Parathyroid adenoma (tissue), 2 donors: ENCODE data around the gene CENPN.

Experiments used
- H2AFZ ChIP-seq: fragments of 300-600 bp; sonication (generic); one replicate; pipeline ENCODE4 v1.7.0; 2017; ENCODE audit warnings: antibody characterized with exemption, mild to moderate bottlenecking
- H3K27ac ChIP-seq: fragments of 300-600 bp; sonication (generic); one replicate; pipeline ENCODE4 v1.7.0; 2017
- H3K27me3 ChIP-seq: fragments of 300-600 bp; sonication (generic); one replicate; pipeline ENCODE4 v1.7.0; 2017; ENCODE audit warnings: low read length; ENCODE audit not compliant: control insufficient read depth, insufficient read depth
- H3K36me3 ChIP-seq: fragments of 300-600 bp; sonication (generic); one replicate; pipeline ENCODE4 v1.7.0; 2017; ENCODE audit warnings: low read length; ENCODE audit not compliant: control insufficient read depth, insufficient read depth
- H3K4me1 ChIP-seq: fragments of 300-600 bp; sonication (generic); one replicate; pipeline ENCODE4 v1.7.0; 2017; ENCODE audit warnings: control low read depth
- H3K4me2 ChIP-seq: fragments of 300-600 bp; sonication (generic); one replicate; pipeline ENCODE4 v1.7.0; 2017; ENCODE audit warnings: low read length
- H3K4me3 ChIP-seq: fragments of 300-600 bp; sonication (generic); one replicate; pipeline ENCODE4 v1.7.0; 2017; ENCODE audit warnings: low read depth, low read length
- H3K79me2 ChIP-seq: fragments of 300-600 bp; sonication (generic); one replicate; pipeline ENCODE4 v1.7.0; 2017; ENCODE audit warnings: control low read depth
- H3K9ac ChIP-seq: fragments of 300-600 bp; sonication (generic); one replicate; pipeline ENCODE4 v1.7.0; 2017; ENCODE audit warnings: mild to moderate bottlenecking
- H3K9me3 ChIP-seq: fragments of 300-600 bp; sonication (generic); one replicate; pipeline ENCODE4 v1.7.0; 2017; ENCODE audit warnings: low read length; ENCODE audit not compliant: control insufficient read depth
- CTCF ChIP-seq: fragments of 300-600 bp; sonication (generic); IDR thresholded peaks from one replicate; pipeline ENCODE4 v1.7.0; 2017; ENCODE audit warnings: antibody characterized with exemption, mild to moderate bottlenecking
- donor health status: primary hyperparathyroidism.

Gene CENPN

GRCh38 chr16:80990577-80990976 lies 16.4 kb upstream of the CENPN start:
- Histone ChIP-seq H3K27me3 (no peaks in the 10 kb centered on the region), H3K9ac (no peak overlapping the region), H3K4me1 (no peaks in the 10 kb centered on the region), H3K9me3 (no peaks in the 10 kb centered on the region), H3K27ac (no peak overlapping the region), H3K36me3 (no peaks in the 10 kb centered on the region), H3K4me3 (no peak overlapping the region), H3K4me2 (no peak overlapping the region), H3K79me2 (peaks cover 13% of the 10 kb centered on the region), H2AFZ (no peak overlapping the region)
- no peak for TF ChIP-seq CTCF

GRCh38 chr16:80990978-80991377 lies 16.0 kb upstream of the CENPN start:
- Histone ChIP-seq H3K79me2 (peaks cover 14% of the 10 kb centered on the region), H3K4me3 (no peak overlapping the region), H3K4me1 (no peaks in the 10 kb centered on the region), H3K4me2 (no peak overlapping the region), H2AFZ (no peak overlapping the region), H3K27ac (no peak overlapping the region), H3K27me3 (no peaks in the 10 kb centered on the region), H3K9me3 (no peaks in the 10 kb centered on the region), H3K9ac (no peak overlapping the region), H3K36me3 (no peaks in the 10 kb centered on the region)
- no peak for TF ChIP-seq CTCF

DNA sequence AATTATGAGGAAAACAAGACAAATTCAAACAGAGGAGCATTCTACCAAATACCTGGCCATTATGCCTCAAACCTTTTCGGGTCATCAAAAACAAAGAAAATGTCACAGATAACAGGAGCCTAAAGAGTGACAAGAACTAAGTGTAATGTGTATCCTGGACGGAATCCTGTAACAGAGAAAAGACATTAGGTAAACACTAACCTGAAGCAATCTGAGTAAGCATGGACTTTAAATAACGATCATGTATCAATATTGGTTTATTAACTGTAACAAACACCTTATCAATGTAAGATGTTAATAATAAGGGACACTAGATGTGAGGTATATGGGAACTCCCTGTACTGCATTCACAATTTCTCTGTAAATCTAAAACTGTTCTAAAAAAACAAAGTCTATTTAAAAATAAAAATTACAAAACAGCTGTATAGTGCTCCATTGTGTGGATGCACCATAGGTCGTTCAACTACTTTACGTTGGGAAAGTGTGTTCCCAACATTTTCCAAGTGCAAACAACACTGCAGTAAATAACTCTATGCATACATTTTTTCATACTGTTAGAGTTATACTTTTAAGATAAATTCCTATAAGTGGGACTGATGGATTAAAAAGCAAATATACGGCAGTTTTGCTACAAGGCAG lies 15.1 kb upstream of the CENPN start:
- peaks cover 14% of the 10 kb centered on the region for H3K79me2 ChIP-seq
- H3K27me3 ChIP-seq = no peaks in the 10 kb centered on the region
- TF ChIP-seq CTCF = no peak
- H3K9me3 ChIP-seq = no peaks in the 10 kb centered on the region
- no peak overlapping the region for H3K9ac ChIP-seq
- no peak overlapping the region for H3K27ac ChIP-seq
- H3K4me1 ChIP-seq = no peaks in the 10 kb centered on the region
- no peak overlapping the region for H2AFZ ChIP-seq
- no peak overlapping the region for H3K4me2 ChIP-seq
- no peak overlapping the region for H3K4me3 ChIP-seq
- H3K36me3 ChIP-seq = no peaks in the 10 kb centered on the region

DNA sequence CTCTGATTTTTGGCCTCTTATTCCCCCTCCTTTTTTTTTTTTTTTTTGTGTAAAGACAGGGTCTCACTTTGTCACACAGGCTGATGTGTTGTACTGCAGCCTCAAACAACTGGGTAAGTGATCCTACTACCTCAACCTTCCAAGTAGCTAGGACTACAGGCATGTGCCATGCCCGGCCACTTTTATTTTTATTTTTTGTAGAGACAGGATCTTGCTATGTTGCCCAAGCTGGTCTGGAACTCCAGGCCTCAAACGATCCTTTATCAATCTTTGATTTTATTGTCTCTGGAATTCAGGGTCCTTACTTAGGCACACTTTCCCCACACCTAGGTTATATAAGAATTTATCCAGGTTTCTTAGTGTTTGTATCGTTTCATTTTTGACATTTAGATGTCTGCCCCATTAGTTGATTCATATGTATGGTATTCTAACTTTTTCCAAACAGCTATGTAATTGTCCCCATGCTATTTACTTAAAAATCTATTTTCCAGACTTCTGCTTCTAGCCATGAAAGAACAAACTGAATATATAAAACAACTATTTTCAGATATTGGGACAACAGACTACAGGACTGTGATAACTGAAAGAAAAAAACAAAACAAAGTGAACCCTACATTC lies 14.2 kb upstream of the CENPN start:
- H3K79me2 ChIP-seq = peaks cover 14% of the 10 kb centered on the region
- no peak overlapping the region for H3K4me3 ChIP-seq
- H3K27ac ChIP-seq = no peak overlapping the region
- no peaks in the 10 kb centered on the region for H3K36me3 ChIP-seq
- no peak overlapping the region for H2AFZ ChIP-seq
- no peak overlapping the region for H3K4me2 ChIP-seq
- TF ChIP-seq CTCF = no peak
- no peaks in the 10 kb centered on the region for H3K9me3 ChIP-seq
- no peaks in the 10 kb centered on the region for H3K27me3 ChIP-seq
- no peaks in the 10 kb centered on the region for H3K4me1 ChIP-seq
- no peak overlapping the region for H3K9ac ChIP-seq

GRCh38 chr16:80993307-80993706 lies 13.7 kb upstream of the CENPN start:
- Histone ChIP-seq H3K27ac (no peak overlapping the region), H3K79me2 (peaks cover 14% of the 10 kb centered on the region), H3K27me3 (no peaks in the 10 kb centered on the region), H3K4me3 (no peak overlapping the region), H3K36me3 (no peaks in the 10 kb centered on the region), H3K4me2 (no peak overlapping the region), H3K4me1 (no peaks in the 10 kb centered on the region), H2AFZ (no peak overlapping the region), H3K9ac (no peak overlapping the region), H3K9me3 (no peaks in the 10 kb centered on the region)
- TF ChIP-seq CTCF = no peak
